ENCODE measurements around the gene ZFAND3.
"Not testable (repeated sequence)": the region's sequence is repeated elsewhere in the genome, so short reads cannot be mapped to it uniquely, and the experiment has no call there.

Gene ZFAND3

DNA sequence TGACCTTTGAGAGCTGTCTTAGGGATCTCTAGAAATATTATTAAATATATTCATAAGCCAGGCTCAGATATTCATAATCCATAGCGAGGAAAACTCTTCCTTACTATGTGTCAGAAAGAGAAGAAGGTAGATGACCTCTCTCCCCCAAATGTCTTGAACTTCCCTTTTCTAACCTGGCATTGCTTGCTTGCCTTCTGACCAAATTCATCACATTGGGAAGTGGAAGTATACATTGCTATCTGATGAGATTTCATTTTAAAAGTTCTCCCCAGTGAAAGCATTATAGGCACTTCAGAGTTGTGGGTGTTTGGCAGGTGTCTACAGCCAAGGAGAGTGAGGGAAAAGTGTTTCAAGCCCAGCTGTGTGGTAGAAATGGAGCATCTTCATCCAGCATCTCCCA is 197.3 kb downstream of the ZFAND3 start:
- DNase-seq: no peak

DNA sequence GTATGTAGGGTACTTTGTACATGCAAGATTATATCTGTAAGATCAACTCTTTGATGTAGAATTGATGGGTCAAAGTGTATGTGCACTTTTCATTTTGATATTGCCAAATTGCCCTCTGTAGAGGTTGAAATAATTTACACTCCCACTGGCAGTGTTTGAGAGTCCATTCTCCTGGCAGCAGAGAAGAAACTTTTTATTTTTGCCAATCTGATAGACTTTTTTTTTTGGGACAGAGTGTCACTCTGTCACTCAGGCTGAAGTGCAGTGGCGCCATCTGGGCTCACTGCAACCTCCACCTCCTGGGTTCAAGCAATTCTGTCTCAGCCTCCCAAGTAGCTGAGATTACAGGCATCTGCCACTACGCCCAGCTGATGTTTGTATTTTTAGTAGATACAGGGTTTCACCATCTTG is 199.2 kb downstream of the ZFAND3 start:
- no peak for DNase-seq

DNA sequence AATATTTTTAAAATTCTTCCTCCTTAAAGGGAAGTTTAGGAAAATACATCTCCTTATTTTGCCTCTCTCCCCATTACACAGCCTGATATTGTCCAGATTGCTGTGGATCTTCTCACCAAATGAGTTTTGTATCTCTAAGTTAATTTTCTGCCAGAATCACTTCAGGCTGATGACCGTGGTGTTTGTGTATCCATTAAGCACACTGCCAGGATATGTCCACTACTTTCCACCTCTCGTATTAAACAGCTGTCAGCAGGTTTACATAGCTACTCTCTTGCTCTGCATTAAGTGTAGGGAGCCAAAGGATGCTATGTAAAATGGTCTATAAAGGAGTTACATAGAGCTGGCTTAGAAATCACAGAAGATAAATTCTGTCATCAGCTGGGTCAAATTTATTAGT is 201.1 kb downstream of the ZFAND3 start:
- DNase-seq: no peak

DNA sequence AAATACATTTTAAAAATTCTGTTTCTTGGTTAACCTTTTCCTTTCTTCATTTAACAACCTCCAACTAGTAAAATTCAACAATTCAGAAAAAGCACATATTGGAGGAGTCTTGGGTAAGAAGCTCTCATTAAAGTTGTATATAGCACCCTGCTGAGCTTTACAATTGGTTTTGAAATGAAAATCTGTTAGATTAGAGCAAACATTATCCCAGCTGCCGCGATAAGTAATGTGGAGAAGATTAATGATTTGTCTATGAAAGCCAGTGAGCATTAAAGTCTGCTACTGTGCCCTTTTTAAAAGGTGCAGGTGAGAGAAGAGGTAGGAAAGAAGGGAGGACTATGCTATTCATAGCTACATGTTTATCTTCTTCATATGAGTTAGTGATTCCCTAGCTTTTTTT is 201.5 kb downstream of the ZFAND3 start:
- no peak for DNase-seq

DNA sequence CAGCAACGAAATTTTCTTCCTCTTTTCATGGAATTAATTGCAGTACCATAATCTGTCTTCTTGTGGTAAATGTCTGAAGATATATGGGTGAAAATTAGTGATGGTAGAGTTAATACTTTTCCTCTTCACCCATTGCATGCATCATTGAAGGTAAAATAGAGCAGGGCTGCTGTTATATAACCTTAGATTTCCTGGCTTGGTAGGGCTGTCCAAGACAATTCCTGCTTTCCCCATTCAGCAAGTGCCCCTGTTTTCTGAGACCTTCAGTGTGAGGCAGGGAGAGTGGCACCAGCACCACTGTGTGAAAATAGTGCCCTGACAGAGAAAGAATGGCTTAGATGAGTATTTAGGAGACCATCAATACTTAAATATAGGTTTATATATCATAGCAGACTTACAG is 202.0 kb downstream of the ZFAND3 start:
- DNase-seq: no peak

- no peak for DNase-seq
Measured at GRCh38 chr6:38022688-38023087, 203.2 kb downstream of the ZFAND3 start.

- no peak for DNase-seq
Measured at GRCh38 chr6:38024908-38025307, 205.4 kb downstream of the ZFAND3 start.

DNA sequence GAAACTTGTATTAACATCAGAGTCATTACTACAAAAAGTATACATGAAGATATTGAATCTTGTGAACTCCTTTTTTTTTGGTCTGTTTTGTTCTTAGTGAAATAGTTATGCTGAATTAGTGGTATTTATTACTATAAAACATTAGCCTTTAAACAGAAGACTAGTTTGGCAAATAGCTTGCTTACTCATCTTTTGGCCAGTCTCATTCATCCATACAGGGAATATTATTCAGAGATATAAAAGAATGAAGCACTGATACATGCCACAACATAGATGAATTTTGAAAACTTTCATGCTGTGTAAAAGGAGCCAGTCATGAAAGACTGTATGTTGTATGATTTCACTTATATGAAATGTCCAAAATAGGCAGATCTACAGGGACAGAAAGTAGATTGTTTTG is 205.9 kb downstream of the ZFAND3 start:
- no peak for DNase-seq

- no peak for DNase-seq
Measured at GRCh38 chr6:38027685-38028373, 208.3 kb downstream of the ZFAND3 start.

DNA sequence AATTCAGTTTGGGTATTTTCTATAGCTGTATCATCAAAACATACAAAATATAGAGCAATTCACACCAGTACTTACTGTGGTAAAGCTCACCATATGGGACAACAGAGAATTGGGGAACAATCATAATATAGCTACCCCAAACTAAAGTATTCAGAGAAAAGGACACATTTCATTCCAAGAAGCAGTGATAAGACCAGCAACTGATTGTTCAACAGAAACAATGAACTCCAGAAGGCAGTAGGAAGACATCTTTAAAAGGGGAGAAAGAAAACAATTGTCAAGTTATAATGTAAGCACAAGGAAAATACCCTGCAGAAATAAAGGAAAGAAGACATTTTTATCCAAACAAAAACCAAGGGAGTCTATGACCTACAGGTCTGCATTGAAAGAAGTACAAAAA is 210.9 kb downstream of the ZFAND3 start:
- DNase-seq: no peak

DNA sequence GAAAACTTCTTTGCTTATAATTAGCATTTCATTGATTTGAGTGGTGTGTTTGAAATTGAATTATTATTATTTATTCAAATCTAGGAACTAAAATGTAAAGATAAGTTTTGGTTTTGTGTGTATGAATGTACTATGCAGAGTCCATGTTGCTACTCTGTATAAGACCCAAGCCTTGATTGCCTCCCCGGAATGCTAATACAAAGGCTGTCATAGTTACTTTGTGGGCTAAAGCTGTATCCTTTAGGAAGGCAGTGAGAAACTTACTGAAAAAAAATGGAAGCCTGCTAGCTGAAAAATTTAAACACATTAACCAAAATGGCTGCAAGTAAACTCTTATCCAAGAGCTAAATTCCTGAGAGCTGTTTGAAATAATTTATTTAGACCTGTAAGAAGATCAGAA is 213.3 kb downstream of the ZFAND3 start:
- DNase-seq: no peak

DNA sequence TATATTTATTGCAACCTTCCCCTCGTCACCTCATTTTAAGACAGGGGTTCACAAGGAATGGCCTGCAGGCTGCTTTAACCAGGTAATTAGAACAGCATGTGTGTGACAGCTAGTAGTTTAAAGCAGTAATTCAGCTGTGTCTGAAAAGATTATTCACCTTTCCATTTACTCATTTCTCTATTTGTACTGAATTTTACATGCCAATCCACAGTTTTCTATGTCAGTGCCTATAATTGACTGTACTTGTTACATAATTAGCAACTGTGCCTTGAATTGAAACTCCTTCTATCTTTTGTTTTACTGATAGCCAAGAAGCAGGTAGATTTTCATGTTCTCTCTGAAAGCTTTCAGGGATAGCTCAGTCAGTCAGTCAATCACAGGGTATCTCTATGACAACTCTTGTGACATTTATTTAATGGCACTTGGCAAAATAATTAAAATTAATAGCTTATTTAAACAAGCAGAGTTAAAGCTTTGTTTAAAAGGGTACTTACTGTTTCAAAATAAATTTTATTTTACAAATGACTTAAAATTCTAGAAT is 214.0 kb downstream of the ZFAND3 start:
- no peak for DNase-seq

- DNase-seq: no peak
Measured at GRCh38 chr6:38034274-38034914, 214.9 kb downstream of the ZFAND3 start.

GRCh38 chr6:38035478-38035877 is 216.0 kb downstream of the ZFAND3 start:
- no peak for DNase-seq

DNA sequence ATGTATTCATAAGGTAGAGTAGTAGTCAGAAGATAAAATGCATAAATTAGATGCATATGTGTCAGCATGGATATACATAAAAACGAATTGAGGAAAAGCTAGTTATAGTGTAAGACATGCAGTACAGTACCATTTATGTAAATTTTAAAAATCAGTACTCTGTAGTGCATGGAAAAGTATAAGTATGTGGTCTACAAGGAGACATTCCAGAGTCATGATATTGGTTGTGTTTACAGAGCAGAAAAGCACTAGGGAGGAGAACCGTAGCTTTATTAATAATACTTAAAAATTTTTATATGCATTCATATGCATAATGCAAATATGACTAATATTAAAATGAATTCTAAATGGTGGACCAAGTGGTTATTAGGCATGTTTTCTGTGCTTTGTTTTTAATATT is 220.0 kb downstream of the ZFAND3 start:
- no peak for DNase-seq

DNA sequence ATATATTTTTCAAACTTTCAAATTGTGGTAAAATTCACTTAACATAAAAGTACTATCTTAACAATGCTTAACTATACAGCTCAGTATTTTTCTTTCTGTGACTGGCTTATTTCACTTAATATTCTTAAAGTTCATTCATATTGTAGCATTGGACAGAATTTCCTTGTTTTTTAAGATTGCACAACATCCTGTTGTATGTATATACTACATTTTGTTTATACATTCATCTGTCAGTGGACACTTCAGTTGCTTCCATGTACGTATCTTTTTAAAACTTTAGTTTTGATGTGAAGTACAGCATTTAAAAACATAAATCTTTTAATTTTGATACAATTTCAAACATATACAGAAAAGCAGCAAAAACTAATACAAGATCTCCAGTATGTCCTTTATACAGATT is 220.7 kb downstream of the ZFAND3 start:
- no peak for DNase-seq

DNA sequence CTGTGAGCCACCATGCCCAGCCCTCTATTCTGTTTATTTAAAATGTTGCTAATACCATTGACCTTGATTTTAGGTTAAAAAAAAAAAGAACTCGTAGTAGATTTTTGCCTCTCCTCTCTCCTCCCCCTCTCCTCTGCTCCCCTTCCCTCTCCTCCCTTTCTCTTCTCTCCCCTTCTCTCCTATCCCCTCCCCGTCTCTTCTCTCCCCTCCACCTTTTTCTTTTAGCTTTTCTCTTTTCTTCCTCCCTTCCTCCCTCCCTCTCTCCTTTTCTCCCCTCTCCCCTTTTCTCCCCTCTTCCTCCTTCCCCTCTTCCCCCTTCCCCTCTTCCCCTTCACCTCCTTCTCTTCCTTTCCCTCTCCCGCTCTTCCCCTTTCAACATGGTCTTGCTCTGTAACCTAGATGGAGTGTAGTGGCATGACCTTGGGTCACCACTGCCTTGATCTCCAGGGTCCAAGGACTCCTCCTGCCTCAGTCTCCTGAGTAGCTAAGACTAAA is 223.8 kb downstream of the ZFAND3 start:
- DNase-seq: no peak

- no peak for DNase-seq
Measured at GRCh38 chr6:38045701-38046305, 226.3 kb downstream of the ZFAND3 start.

GRCh38 chr6:38047562-38047961 is 228.0 kb downstream of the ZFAND3 start:
- no peak for DNase-seq

- DNase-seq: not testable (repeated sequence)
Measured at GRCh38 chr6:38049861-38050397, 230.4 kb downstream of the ZFAND3 start.

GRCh38 chr6:38051819-38052434 is 232.4 kb downstream of the ZFAND3 start:
- no peak for DNase-seq

- no peak for DNase-seq
Measured at GRCh38 chr6:38054527-38055202, 235.1 kb downstream of the ZFAND3 start.

DNA sequence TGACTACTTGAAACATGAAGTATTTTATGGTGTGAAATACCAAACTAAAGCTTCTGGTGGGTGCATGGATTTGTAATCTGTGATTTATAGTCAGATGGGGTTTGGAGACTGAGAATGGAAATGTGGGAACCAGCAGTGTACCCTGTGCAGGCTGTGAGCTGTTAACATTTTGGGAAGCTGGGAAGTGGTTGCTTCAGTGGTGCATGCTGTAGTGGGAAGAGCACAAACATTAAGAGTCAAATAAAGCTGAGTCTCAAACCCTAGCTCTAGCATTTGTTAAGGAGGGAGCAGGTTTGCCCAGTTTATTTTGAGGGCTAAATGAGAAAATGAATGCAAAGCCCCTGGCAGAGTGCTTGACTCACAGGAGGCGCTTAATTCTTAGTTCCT is 235.7 kb downstream of the ZFAND3 start:
- DNase-seq: no peak

Measured in activated CD4-positive, alpha-beta T cell treated with anti-CD3 and anti-CD28 coated beads, Interleukin-2, amount 50 U/mL, for 4 hours (primary cell).